ENCODE results near the gene KPNA4.
"Not testable (repeated sequence)": the region's sequence is repeated elsewhere in the genome, so short reads cannot be mapped to it uniquely, and the experiment has no call there.

The KPNA4 gene

DNA sequence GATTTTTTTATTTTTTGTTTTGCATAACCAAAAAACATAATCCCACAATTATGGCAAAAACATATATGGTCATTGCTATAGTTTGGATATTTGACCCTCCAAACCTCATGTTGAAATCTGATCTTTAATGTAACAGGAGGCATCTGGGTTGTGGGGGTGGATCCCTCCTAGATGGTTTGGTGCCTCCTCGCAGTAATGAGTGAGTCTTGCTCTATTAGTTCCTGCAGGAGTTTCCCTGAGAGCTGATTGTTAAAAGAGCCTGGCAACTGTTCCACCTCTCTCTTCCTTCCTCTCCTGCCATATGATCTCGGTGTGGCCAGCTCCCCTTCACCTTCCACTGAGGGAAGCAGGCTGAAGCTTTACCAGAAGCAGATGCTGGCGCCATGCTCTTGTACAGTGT is 82.6 kb downstream of the KPNA4 start:
- no peak for DNase-seq

DNA sequence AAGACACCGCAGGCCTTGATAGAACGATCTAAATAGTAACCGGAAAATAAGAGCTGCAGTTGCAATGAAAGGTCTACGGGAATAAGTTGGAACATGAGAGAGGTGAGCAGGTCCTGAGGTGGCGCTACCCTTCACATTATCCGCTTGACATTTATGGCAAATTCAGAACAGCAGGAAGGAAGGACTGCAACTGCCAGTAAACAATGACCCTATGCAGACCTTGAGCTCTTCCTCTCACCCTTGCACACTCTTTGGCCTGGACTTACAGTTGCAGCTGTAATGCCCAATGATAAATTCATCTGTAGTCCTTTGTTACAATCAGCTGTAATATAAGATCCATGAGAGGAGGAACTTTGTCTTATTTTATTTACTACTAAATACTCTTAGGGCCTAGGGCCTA is 83.5 kb downstream of the KPNA4 start:
- no peak for DNase-seq

DNA sequence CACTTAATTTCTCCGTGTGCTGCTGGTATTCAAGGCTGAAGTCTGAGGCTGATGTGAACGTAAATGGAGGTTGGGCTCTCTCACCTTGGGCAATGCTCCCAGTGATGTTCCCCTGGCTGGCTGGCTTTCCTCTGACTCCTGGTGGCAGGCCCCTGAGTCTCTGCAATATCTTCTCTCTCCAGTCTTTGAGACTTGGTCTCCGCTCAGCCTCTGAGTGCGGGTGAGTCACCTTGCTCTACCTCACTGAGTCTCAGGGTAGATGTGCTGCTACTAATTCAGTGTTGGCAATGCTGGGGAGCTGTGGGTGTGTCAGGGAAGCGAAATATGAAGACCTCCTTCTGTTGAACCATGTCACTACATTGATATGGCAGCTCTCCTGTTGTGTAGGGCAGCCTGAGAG is 84.4 kb downstream of the KPNA4 start:
- no peak for DNase-seq

DNA sequence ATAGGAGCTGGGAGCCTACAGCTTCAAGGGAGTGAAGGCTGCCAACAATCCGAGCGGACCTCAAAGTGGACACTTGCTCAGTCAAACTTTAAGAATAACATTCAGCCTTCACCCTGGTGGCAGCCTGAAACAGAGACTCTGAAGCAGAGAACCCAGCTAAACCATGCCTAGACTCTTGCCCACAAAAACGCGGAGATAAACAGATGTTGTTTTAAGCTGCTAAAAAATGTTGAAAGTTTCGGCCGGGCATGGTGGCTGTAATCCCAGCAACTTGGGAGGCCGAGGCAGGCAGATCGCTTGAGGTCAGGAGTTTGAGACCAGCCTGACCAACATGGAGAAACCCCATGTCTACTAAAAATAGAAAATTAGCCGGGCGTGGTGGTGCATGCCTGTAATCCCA is 86.0 kb downstream of the KPNA4 start:
- no peak for DNase-seq

DNA sequence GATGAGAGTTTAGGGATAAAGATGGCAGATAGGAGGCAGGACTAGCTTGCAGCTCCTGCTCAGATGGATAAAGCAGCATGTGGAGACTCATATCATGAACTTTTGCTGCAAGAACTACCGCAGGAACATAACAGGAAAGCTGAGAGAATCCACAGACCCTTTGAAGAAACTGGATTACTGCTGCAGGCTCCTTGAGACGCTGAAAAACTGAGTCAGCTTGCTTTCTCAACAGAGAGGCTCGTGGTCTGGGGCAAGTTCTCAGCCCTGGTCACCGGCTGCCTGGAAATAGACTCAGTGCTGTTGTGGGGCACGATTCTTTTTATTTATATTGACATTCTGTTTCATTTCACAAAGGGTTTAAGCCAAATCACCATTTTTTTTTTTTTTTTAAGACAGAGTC is 87.0 kb downstream of the KPNA4 start:
- no peak for DNase-seq

DNA sequence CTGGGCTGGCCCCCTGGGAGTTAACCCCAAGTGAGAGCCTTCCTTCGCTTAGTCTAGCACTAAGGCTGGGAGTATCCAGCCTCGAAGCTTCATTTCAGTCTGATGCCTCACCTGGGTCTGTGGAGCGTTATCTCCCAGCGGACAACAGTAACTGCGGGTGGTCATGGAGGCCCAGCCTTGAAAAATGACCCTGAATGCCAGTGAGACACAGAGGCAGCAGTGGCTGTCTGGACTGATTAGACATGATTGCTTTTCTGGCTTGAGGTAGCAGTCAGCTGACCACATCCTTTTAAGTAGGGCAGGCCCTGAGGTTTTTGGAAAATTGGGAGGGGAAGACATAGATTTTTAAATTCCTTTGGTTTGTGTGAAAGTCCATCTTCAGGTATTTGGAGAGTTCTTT is 87.6 kb downstream of the KPNA4 start:
- DNase-seq: no peak

DNA sequence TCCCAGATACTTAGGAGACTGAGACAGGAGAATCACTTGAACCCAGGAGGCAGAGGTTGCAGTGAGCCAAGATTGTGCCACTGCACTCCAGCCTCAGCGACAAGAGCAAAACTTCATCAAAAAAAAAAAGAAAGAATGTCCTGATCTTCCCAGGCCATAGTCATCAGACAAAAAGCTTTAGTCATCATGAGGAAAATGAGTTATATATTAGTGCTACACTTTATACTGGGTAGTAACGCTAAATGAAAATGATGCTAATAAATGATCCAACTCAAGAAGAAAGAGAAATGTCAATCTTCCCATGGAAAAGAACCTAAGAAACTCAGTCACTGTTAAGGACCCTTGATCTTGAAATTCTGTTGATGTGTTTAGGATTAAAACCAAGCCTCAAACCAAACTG is 89.5 kb downstream of the KPNA4 start:
- DNase-seq: no peak

DNA sequence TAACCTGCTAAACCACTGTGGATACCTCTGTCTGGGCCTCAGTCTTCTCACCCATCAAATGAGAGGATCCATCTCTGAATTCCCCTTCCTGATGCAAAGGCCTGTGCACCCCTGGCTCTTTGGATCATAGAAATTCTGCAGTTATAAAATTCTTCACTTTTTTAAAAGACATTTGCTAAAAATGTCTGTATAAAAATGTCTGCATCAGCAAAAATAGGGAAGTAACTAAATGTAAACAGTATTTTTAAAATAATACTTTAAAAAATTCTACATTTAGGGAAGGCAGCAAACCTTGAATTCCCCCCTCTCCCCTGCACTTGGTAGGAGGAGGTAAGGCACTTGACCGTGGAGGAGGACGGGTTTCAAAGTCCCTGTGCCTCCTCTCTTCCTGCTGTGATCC is 90.2 kb downstream of the KPNA4 start:
- no peak for DNase-seq

DNA sequence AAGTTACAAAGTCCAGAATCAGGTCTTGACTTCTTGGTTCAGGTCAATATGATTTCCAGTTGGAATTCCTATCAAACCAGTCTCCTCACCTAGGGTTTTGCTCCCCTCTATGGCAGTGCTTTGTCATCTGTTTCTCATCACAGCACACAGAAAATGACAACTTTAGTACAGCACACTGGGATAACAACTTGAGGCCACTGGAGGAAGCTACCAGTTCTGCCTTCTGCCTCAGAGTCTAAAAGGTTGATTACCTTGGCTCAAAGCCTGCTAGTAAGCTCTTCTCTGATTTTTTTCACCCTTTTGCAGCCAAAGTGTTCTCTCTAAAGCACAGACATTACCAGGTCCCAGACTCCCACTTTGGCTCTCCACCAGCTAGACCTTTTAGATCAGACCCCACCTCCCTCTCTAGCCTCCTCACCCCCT is 90.9 kb downstream of the KPNA4 start:
- DNase-seq: no peak

DNA sequence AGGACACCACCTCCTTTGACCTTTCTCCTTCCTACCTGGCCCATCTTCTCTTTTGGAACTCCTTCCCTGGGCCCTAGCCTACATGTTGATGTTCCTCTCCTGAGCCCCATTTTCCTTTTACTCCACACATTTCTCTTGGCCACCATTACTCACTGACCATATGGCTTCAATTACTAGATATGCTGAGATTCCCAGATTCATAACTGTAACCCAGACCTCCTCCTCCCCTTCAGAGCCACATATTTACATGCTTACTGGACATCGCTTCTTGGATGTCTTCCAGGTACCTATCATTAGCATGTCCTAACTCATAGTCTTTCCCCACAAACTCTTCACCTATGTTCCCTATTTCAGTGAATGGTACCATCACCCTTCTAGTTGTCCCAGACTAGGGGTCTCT is 91.4 kb downstream of the KPNA4 start:
- no peak for DNase-seq

DNA sequence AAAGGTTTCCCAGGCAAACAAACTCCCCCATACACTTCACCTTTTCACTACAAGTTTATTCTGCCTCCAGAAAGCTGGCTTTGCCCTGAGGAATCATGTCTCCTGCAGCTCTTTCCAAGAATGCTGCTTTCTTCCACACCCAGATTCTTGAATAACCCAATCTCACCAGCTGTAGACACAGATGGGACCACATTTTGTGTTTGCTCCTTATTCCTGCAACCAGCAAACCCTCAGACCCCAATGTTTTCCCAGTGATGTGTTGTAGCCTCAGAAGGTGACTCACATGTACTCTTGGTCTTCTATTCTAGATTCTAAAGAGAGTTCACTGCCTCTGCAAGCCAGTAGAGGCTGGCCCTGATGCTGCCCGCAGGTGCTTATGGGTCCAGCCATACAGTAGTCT is 92.2 kb downstream of the KPNA4 start:
- no peak for DNase-seq

DNA sequence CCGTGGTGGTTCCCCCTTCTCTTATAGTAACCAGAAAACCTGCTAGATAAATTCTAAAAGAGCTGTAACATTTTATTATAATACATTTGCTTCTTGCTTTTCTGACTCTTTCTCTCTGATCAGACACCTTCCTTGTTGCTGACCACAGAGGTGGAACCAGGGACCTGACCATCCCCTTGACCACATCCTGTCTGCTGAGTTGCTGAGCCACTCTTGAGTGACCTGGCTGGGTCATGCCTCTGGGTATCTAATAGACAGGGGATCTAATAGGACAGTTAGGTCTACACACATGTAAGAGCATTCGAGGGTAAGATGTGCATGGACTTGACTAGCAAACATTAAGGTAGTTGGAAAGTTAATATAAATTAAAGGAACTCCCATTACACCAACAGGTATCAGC is 93.0 kb downstream of the KPNA4 start:
- DNase-seq: no peak

DNA sequence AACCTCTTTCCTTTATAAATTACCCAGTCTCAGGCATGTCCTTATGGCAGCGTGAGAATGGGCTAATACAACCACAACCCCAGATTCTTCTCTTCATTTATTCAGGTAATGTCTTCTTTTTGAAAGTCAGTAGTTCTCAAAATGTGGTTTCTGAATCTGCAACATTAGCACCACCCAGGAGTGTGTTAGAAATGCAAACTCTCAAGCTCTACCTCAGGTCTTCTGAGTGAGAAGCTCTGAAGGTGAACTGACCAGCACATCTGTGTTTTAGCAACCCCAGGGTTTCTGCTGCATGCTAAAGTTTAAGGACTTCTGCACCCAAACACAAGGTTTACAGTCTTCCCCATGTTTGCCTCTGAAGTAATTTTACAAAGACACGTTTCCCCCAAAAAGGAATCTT is 93.5 kb downstream of the KPNA4 start:
- DNase-seq: no peak

DNA sequence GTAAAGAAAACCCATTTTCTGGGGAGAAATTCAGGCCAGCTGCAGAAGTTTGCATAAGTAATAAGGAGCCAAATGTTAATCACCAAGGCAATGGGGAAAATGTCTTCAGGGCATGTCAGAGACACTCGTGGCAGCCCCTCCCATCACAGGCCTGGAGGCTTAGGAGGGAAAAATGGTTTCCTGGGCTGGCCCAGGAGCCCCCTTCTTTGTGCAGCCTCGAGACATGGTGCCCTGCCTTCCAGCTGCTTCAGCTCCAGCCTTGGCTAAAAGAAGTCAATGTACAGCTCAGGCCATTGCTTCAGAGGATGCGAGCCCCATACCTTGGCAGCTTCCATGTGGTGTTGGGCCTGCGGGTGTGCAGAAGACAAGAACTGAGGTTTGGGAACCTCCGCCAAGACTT is 95.2 kb downstream of the KPNA4 start:
- no peak for DNase-seq

DNA sequence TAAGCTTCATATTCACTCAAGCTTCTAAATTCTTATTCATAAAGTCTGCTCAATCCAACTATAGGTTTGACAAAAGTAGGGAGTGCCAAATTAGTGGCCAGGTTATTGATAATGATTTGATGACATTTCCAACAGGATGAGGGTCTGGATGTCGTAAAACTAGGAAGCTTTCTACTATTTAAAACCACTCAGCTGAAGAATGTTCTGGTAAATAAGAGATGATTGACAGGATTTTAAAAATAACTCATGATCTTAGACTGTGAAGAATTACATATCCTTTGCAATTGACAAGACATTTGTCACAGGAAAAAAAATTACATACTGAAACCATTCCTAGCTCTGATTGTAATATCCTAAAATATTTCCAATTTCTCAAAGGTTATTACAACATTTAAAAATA is 100.4 kb downstream of the KPNA4 start:
- no peak for DNase-seq

DNA sequence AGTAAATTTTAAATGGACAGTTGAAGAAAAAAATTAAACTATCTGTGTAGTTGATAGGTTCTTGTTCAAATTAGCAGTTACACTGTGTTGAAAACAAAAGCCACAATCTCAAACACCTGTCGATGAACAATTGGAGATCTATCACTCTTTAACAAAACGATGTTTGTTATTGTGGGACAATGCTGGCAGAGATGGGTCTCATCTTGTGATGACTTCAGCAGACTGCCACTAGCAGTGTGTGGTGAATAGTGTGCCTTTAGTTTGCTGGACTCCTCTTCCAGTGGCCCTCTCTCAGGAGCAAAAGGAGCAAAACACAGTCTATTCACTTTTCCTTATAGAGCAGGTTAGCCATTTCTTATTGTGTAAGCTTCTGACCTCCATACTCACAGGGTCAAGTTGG is 101.0 kb downstream of the KPNA4 start:
- DNase-seq: no peak

DNA sequence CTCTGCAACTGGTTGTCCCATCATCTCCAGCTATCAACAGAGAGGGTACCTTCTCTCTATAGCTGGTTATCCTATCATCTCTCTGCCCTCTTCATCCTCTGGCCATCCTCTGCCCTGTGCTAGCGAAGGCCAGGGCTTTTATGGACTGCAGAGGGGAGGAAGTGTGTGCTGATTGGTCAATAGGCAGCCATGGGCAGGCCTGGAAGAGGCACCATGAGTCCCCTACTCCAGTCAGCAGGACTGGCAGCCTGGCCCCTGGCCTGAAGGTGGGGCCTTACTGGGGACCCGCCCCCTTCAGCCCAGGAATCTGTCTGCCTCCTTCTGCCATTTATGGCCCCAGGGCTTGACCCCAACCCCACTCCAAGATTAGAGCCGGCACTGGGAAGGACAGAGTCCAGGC is 105.3 kb downstream of the KPNA4 start:
- no peak for DNase-seq

DNA sequence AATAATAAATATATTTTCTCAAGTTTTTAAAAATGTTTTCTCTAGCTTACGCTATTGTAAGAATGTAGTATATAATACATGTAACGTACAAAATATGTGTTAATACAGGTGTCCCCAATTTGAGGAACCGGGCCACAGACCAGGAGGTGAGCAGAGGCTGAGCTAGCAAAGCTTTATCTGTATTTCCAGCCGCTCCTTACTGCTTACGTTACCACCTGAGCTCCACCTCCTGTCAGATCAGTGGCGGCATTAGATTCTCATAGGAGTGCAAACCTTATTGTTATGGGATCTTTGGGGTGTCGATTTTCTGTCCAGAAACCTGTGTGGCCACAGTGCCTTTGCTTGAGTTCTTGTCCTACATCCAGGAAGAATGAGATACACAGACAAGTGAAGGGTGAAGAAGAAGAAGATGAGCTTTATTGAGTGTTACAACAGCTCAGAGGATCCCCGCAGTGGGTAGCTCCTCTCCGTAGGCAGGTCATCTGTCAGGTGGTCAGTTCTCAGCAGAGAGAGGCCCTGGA is 105.9 kb downstream of the KPNA4 start:
- no peak for DNase-seq

DNA sequence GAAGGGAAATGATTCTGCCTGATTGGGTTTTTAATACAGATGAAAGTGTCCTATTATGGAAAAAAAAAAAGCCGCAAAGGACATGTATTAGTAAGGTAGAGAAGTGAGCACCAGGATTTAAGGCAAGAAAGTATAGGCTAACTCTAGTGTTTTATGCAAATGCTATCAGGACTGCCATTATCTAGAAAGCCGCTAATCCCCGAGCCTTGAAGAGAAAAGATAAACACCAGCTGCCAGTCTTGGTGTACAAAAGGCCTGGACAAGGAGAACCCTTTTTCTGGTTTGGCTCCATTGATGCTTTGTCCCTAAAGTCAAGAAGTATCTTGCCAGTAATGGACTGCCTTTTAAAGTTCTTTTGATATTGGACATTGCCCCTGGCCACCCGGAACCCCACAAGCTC is 107.2 kb downstream of the KPNA4 start:
- no peak for DNase-seq

DNA sequence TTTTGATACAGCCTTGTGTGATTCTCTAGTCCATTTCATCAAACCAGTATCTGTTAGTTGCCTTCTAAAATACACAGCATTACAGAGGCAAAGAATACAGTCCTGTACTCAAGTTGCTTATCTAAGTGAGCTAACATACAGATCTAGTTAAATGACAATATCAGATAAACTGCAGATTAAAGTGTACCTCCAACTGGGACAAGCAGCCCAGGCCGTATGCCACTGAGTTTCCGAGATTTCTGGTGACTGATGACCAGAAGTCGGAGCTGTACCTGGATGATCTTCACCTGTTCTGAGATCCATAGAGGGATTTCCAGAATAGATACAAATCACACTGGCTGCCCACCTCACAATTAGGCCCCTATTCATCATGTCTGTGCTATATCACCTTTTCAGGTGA is 109.5 kb downstream of the KPNA4 start:
- DNase-seq: no peak

DNA sequence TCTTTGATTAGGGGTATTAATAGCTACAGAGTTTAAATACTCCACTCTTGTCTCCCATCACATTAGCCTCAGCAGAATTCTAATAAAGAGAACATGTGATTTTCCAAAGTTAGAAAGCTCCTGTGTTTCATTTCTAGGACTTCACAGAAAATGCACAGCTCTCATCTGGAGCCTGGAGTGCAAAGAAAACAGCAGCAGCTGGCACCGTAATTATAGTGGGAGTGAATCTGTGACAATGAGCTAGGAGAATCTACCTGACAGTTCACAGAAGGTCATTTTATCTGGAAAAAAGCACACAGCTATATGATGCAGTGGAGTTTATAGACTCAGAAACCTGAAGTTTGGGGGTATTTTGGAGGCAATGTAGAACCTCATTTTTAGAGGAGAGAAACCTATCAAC is 110.4 kb downstream of the KPNA4 start:
- DNase-seq: peak; percentile 80

DNA sequence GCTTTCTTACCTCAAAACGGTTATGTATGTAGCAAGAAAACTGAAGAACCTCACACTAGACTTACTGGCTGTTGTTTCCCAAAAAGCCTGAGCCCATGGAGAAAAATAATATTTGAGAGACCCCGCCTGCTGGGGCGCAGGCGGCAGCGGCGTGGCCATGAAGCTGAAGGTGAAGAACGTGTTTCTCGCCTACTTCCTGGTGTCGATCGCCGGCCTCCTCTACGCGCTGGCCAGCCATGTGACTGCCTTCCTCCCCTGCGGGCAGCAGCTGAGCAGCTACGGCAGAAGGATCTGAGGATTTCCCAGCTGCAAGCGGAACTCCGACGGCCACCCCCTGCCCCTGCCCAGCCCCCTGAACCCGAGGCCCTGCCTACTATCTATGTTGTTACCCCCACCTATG is 113.1 kb downstream of the KPNA4 start:
- DNase-seq: not testable (repeated sequence)

DNA sequence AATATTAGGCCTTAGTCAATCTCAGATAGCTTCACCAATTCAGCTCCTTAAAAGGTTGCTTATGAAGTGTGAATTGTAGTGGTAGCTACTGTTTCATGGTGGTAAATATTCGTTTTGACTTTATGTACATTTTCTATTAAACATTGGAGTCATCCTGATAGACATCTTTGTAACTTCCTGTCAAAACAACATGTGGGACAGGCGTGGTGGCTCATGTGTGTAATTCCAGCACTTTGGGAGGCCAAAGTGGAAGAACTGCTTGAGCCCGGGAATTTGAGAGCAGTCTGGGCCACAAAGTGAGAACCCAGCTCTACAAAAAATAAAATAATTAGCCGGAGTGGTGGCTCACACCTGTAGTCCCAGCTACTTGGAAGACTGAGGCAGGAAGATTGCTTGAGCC is 113.8 kb downstream of the KPNA4 start:
- DNase-seq: no peak

DNA sequence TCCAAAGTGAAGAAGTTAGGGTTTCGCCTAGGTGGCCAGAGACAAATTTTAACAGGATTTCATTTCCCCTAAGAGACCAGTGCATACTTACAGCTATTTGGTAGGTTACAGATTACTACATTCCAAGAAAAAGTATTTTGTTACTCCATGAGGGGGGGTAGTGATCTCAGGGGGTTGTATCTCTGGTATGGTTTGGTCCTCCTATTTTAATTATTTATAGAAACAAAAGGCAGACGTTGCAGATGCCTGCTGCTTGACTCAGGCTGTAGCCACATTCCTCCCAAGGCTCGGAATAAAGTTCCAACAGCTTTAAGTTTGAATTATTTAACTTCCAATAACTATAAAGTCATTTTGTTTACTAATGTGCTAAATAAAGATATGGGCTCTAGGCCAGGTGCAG is 114.5 kb downstream of the KPNA4 start:
- no peak for DNase-seq

DNA sequence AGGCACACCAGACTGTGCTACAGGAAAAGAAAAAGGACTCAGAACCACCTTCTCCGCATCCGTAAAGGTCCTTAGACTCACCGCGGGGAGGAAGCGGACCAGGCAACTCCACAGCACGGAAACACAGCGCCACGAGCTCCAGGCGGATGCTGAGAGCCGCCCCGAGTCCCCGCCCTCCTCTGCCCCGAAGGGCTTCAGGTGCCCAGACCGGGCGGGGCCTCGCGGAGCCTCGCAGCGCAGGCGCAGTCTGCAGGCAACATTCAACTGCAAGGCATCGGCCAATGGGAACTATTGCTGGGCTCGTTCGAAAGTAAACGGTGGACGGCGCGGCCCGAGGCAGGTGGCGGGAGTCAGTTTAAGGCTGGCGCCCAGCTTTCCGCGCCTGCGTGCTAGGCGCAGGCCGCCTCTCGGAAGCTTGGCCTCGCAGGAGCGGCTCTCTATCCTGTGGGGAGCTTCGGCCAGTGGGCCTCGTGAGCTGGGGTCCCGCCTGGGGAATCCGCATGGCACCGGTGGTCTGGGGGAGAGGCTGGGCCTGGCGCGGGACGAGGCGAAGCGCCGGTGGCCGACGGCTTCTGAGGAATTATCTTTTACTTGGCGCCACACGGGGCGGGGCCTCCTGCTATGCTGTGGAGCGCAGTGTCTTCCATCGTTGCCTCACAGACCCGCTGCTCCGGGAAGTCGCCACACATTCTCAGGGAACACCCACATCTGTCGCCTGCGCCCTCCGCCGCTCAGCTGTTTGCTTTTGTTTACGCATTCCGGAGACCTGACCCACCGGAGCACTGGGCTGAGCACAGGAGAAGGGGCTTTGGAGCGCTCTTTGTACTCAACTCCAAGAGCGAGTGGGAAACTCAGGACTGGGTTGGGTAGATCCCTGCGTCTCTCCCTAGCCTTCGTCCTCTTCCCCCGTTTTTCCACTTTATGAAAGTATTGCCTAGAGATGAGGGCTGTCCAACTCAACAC is 115.5 kb downstream of the KPNA4 start, which contains the start of gene TRIM59:
Gene TRIM59, minus strand, starts transcription at position 151 of the 963 bp plus-strand sequence. CDS start 10,603 bp downstream, outside the sequence.
- no peak for DNase-seq

Measured in NCI-H1694 treated with DMSO at 0.1 percent for 48 hours (cell line).